HG02943 (cell line): ENCODE data around the gene KPNB1.

ENCODE experiments used
- ATAC-seq: cut with Tn5 transposase; IDR thresholded peaks from one replicate; pipeline ENCODE4 v1.9.1; 2021; ENCODE audit warnings: mild to moderate bottlenecking, low read depth, moderate library complexity; ENCODE audit not compliant: unreplicated experiment

The KPNB1 gene

DNA sequence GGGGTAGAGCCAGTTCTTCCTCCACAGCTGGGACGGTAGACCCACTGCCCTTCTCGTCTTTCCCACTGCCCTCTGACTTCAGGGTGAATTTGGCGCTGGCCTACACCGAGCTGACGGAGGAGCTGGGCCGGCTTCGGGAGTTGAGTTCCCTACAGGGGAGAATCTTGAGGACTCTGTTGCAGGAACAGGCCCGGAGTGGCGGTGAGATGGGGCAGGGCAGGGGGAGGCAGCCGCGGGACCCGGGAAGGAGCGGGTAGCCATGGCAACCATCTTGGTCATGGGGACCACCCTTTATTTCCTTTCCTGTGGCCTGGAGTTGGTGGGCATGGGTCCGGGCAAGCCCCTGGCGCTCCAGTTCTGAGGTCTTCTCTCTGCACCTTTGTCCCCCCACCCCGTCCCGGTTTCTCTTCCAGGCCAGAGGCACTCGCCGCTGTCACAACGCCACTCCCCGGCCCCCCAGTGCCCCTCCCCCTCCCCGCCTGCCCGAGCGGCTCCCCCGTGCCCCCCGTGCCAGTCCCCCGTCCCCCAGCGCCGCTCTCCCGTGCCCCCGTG lies 58.7 kb downstream of the KPNB1 start:
- ATAC-seq: no peak

DNA sequence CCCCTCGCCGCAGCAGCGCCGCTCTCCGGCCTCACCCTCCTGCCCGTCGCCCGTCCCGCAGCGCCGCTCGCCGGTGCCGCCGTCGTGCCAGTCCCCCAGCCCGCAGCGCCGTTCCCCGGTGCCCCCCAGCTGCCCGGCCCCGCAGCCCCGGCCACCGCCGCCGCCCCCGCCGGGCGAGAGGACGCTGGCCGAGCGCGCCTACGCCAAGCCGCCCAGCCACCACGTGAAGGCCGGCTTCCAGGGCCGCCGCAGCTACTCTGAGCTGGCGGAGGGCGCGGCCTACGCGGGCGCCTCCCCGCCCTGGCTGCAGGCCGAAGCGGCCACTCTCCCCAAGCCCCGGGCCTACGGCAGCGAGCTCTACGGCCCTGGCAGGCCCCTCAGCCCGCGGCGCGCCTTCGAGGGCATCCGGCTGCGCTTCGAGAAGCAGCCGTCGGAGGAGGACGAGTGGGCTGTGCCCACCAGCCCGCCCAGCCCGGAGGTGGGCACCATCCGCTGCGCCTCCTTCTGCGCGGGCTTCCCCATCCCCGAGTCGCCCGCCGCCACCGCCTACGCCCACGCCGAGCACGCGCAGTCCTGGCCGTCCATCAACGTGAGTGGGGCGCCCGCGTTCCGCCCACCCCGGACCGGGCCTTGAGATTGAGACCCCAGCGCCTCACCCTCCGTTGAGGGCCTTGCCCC lies 59.3 kb downstream of the KPNB1 start:
- no peak for ATAC-seq

DNA sequence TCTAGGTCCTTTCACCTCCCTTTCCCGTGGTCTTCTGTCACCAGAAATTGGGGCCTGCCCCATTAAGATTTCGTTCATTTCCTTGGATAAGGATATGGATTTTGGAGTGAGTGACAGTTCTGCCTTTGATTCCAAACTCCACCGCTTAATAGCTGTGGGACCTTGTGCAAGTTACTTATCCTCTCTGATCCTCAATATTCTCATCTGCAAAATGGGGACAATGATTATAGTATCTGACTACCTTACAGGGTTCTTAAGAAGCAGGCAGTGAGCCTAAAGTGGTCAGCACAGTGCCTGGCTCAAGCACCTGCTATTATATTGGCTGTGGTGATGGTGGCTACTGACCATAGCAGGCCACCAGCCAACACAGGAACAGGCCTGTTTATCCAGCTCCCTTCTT lies 59.9 kb downstream of the KPNB1 start:
- ATAC-seq: no peak

DNA sequence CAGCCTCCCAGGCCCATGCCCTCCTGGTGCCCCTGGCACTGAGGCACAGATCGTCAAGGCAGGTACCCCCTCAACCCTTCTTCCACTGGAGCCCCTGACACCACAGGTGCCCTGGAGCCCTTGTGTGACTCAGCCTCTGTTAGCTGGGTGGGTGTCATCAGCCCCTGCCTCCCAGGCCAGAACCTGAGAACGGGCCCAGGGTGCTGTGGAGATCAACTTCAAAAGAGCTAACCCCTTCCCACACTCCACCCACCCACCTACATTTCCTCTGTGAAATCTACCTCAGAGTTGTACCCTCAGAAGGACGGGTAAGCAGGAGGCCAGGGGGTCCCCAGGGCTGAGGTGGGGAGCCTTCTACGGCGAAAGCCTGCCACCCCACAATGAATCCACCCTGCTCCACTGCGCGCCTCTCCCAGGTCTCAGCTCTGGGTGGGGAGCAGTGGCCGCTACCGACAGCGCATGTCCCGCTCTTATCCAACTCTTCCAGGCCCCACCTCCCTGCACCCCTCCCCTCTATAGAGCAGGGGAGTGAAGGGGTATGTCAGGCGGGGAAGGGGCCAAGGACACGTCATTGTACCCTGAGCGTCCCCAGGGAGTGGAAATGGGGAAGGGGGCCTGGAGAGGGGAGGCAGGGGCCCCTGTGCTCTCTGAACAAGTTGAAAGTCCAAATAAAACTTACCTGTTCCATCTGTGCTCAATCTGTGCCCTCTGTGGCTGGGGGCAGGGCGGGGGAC lies 61.8 kb downstream of the KPNB1 start:
- no peak for ATAC-seq

DNA sequence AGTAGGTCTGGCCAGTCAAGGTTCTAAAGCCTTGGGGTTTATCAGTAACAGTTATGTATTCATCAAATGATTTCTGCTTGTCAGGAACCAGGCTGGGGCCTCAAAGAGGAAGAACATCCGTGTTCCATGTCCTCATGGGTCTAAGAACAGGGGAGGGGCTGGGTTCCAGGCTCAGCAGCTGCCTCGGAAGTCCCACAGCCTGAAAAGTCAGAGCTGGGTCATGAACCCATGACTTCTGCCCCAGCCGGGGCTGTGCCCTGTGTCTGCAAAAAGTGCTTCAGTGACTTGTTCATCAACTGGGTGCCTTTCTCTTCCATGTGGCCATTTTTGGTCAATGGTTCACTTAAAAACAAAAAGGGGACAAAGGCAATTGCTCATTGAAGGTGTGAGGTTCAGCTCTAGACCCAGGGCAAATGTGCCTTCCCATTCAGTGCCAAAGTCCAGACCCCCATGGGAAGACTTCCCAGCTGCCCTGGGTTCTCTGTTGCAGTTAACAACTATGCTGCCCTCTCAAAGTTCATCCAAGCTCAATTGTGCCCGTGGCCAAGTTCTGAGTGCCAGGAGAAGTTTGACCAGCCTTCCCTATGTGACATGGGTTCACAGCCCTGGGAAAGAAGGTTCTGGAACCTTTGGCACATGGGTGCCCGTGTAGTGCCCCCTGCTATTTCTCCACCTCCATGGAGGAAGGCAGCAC lies 62.8 kb downstream of the KPNB1 start:
- no peak for ATAC-seq

DNA sequence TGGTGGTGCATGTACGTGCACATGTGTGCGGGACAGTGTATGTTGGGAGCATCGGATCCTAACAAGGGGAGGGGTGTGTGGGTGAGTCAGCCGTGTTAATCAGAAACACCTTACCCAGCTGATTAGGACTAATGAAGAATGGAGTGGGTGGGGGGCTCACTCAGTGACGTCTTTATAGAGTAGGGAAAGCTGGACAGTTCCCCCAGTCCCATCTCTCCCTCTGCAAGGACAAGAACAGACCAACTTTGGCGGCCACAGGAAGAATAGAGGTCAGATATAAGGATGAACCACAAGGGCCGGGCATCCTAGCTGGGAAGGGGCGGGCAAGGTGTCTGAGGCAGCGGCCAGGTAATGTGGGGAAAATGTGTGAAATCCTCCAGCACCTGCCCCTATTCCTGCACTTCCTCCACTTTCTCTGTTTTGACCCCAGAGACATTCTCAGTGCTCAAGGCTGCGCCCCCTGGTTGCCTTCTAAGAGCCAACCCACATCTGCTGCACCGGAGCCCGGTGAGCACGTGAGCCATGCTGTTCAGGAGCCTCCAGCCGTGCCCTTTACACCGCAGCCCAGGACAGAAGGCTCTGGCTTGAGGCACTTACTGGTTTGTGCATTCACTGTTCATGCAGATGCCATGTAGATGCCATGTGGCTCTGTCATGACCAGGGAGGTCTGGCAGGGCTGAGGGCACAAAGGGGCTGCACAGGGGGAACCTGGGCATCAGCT lies 64.4 kb downstream of the KPNB1 start:
- ATAC-seq: no peak

DNA sequence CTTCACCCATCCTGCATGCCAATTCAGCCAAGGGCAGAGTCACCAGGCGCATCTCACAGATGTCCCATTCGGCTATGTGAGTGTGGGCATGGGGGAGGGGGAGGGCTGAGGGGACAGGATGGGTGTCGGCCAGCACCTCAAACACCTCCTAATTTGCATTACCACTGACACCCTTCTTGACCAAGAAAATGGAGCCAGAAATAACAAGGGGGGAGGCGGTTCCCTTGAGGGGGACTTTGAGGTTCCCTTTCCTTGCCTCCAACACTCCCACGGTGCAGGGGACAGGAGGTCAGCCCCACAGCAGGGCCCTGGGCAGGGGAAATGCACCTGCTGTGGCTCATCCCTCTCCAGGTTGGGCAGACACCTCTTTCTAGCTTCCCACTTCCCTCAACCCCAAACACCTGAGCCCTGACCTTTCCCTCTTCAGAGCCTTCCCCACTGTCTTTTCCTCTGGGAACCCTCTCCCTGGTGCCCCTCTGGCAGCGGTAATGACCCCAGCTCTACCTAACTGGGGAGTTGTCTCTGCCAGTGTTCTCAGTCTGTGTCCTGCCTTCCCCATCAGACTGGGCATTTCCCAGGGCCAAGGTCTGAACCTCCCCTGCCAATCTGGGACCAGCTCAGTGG lies 65.2 kb downstream of the KPNB1 start:
- no peak for ATAC-seq

DNA sequence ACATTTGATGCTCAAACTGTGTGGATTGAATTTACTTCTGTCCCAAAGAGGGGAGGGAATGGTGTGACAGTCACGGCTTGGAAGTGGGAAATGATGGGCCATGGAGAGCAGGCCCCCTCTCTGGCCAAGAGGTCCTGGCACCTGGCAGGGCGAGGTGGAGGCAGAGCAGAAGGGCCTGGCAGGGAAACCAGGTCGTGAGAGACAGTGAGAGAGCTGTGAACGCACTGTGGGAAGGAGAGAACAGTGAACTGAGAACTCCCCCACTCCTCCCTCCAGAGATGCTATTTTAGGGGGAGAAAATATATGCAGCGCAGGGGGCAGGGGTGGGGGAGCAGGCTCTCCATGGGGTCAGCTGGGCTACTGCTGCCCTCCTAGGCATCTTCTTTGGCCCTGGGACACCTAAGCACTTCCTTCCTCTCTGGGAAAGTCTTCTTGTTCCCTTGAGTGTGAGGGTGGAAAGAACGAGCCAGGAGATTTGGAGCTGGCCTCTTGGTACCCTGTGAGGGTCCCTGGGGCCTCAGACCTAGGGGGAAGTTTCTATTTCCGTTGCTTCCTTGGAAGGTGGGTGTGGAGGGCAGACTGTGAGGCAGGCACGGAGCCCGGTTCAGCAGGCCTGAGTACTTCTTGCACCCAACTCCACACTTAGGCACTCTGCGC lies 66.1 kb downstream of the KPNB1 start:
- ATAC-seq: no peak

DNA sequence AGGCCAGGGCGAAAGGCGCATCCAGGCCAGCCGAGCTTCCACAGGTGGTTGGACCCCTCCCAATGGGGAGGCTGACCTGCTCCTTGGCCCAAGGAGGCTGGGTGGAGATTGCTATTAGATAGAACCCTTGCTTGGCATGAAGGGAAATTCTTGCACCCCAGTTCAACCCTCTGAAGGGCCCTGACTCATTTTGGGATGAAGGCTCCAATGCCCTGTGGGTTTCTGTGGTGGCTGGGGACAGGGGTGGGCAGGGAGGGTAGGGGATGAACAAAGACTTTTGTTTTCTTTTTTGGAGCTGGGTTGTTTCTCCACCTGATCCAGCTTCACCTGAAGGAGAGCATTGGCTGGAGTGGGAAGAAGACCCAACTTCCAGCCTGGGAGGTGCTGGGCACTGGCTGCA lies 66.7 kb downstream of the KPNB1 start:
- ATAC-seq: no peak

DNA sequence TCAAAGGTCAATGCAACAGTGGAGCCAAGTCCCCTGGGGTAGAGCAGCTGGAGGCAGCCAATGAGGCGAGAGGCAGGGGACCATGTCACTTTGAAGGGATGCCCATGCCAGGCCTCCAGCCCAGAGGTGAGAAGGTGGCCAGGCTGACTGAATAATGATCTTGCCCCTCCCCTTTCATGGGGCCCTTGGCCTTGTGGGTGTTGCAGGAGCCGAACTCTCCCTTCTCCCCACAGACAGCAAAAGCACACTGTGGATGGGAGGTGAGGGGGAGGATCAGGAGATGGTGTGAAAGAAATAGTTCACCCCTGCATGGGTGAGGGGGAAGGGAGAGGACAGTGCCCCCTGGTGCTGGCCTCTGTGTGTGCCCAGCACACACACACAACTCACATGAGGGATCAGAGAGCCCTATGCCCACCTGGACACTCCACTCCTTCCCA lies 67.6 kb downstream of the KPNB1 start:
- ATAC-seq: no peak

DNA sequence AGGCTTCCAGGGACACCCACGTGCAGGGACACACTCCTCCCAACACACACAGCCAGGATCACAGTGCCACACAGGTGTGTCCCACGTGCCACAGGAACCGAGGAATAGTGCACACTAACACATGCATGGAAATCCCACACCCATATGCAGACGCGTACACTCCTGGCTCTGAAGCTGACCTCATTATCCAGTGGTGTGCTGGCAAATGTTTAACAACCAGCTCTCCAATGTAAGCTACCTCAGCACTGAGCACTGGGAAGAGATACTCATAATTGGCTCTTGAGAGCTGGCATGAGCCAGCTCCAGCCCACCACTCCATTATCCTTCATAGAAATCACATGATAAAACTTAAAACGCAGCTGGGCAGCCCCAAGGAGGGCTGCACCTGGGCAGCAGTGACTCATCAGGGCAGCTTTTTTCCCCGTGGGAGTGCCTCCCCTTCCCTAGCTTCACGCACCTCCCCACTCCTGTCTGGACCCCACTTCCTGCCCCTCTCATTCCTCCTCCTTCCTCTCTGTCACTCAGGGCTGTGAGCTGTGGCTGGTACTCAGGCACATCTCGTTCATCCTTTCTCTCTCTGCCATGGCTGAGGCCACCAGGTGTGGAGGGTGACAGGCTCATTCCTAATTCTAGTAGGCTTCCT lies 68.4 kb downstream of the KPNB1 start:
- ATAC-seq: no peak

DNA sequence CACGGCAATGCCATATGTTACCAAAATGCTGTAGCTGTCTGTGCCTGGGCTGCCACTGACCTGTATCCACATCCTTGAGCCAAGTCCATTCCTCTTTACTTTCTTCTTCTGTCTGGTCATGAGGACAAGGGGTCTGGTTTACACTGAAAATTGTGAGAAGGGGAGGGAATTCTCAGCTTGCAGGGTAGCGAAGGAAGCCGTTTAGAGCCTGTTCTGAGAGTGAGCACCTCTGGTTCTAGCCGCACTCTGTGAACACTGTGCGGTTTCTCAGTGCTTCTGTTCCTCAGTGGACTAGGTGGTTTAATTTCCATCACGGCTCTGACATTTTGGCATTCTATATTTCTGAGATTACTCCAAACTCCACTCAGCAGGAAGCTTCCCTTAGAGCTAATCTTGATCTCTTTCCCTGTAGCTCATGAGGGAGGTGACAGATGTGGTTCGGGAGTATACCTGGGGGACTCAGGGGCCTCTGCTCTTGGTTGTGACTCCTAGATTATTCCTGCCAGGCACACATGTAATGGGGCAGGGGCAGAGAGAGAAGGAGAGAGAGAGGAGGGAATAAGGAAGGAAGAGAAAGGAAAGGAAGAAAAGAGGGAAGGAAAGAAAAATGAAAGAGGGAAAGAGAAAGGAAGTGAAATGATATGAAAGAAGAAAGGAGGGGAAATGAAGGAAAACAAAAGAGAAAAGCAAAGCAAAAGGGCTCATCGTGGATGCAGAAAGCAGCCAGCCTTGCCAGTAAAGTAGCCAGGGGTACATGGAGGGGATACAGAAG lies 69.1 kb downstream of the KPNB1 start:
- ATAC-seq: no peak

DNA sequence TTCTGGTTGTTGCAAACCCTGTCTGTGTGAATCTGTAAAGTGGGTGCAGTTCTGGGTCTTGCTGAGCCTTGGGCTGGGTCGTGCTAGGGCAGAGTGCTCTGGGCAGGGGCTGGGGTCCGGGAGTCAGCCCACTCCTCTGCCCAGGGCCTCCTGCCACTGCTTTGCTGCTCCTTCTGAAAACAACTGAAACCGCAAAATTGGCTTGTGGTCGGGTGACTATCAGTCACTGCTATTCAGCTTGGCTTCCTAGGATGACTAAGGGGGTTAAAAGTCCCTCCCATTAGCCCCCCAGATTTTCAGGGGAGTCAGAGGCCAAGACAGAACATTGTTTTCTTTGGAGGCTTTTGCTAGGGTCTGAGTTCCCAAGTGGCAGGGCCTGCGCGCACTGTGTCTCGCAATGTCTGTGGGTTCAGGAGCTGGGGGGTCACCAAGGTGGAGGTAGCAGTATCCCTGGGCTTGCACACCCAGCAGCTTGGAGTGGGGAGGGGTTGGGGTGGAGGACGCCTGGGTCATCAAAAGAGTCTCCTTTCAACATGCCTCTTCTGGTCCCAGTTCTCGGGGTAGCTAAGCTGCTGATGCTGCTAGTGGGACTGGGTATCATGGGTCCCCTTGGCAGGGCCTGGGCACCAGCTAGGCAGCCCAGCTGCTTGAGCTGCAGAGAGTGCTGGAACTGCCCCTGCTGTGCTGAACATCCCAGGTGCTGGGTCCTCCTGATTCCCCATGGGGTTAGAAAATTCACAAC lies 69.9 kb downstream of the KPNB1 start:
- no peak for ATAC-seq

DNA sequence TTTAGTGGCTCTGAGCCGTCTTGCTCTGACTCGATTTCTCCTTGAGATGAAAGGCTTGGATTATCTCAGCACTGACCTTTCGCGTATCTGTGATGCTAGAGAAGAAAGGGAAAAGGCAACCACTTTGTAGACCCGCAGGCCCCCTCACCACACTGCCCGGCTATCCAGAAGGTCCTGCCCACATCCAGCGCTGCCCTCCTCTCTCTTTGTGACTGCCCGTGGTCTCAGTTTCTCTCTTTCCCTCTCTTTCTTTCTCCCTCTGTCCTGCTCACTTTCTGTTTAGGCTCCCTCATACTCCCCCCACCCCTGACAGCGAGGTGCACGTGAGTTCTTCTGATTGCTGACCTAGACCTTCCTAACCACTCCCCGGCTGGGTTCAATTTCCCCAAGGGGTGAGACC lies 70.5 kb downstream of the KPNB1 start:
- ATAC-seq: no peak

DNA sequence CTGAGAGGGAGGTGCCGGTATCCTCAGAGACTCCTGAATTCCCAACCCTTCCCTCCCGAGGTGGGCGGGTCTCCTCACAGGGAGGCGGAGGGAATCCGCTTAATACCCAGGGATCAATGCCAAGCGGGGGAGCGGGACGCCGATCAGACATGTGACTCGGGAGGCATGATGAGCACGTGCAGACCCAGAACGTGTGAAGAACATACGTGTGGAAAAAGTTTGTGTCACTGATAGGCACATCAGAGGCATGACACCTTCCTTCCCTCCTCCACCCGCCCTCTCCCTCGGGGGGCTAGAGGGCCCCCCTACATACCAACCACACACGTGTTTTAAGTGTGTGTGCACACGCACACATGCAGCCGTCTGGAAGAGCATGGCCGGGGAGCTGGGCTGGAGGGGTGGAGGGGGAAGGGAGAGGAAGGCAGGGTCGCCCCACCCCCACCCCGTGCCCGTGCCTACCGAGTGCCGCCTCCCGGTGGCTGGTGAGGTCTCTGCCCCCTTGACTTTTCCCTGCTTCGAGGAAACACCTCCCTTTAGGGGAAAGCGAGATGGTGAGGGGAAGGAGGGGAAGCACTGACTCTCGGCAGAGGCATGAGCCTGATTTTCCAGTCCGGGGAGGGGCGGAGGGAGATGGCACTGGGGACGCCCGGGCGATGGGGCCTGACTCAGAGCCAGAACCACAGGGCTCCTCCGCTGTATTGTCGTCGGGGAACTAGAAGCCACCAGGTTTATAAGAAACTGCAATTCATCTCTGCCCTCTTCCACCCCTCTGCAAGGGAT lies 71.2 kb downstream of the KPNB1 start:
- no peak for ATAC-seq

DNA sequence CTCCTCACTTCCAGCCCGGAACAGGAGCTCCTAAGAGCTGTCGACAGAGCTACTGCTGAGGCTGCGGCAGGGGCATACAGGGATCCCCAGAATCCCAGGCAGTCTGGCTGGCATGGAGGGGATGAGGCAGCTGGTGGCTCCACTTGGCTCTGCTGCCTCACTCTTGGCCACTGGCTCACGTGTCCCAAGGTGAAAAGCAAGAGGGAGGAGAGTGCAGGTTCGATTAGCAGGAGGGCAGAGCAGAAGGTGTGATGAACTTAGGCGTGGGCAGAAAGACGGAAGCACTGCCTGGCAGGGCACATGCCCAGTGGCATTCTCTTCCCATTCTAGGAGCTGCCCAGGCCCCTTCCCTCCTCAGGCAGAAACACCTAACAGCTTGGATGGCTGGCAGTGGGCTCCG lies 72.0 kb downstream of the KPNB1 start:
- ATAC-seq: no peak

DNA sequence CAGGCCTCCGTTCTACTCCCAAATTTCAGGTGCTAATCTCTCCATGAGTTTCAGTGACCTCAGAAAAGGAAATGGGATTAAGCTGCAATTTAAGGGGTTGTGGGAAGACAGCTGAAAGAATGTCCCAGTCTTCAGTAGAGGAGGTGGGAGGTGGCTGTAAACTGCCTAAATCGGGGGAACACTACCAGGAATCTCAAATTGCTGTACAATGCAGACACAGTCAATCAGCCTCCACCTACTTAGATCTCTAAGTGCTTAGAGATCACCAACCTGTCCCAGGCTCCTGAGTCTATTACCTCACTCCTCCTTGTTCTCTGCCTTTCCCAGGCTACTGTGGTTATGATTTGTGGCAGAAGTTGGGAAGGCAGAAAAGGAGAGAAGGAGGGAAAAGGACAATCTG lies 75.0 kb downstream of the KPNB1 start:
- ATAC-seq: no peak
